GM21825 (cell line): Measurements from ENCODE around the gene SELP.

ENCODE experiments used
- ATAC-seq: cut with Tn5 transposase; IDR thresholded peaks from one replicate; pipeline ENCODE4 v1.9.1; 2021; ENCODE audit warnings: mild to moderate bottlenecking, moderate library complexity; ENCODE audit not compliant: unreplicated experiment

The SELP gene

DNA sequence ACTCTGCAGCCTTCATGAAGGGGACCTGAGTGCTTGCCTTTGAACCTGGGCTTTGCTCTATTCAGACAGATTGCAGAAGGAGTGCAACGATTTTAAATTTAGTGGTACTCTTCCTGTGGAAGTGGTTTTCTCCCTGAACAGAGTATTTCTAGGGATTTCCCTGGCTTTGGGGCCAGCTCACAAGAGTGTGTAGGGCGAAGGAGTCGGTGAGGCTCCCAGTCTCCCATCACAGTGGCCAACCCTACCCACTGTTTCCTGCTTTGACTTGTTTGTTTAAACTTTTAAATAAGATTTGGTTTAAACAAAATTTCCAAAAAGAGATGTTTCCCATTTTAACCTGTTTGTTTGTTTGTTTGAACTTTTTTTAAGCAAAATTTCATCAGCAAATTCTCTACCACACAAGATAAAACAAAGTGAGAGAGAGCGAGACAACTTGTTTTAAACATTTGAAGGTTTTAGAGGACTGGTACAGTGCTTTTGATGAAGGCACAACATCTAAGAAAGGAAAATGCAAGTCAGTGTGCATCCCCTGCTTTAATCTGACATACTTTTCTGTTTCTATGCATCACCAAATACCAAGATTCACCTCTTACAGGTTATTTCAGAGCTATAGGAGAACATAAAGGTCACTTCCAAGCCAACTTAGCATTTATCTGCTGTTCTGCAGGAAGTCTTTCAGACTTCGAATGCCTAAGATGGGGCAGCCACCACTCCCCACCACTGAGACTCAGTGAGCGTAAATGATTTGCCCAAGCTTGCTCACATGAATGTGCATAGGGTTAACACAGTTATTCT, 6.6 kb downstream of the SELP start:
- no peak for ATAC-seq

DNA sequence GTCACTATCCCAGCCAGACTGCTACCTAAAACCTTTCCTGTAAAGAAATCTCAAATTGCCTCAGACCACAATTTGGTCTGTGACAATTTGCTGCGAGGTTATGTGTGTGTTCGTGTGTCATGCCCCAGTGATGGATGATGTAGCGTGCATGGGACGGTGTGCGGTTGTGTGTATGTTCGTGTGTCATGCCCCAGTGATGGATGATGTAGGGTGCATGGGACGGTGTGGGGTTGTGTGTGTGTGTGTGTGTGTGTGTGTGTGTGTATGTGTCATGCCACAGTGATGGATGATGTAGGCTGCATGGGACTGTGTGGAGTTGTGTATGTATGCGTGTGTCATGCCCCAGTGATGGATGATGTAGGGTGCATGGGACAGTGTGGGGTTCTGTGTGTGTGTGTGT, 9.4 kb downstream of the SELP start:
- no peak for ATAC-seq

DNA sequence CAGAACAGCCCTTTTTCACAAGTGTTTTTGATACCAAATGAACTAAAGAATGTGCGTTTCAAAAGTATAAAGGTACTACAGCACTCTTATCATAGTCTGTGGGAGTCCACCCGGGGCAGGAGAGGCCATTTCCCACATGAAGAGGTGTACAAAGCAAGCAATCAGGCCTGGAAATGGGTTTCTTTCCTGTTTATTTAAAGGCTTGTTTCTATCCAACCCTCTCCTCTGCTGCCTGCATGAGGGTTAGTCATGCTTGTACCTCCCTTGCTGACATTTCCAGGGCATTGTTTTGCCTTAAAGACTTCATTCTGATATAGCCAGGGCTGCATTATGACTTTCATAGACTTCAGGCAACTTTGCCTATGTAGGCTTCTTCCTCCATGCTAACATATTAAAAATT, 11.6 kb downstream of the SELP start:
- no peak for ATAC-seq

DNA sequence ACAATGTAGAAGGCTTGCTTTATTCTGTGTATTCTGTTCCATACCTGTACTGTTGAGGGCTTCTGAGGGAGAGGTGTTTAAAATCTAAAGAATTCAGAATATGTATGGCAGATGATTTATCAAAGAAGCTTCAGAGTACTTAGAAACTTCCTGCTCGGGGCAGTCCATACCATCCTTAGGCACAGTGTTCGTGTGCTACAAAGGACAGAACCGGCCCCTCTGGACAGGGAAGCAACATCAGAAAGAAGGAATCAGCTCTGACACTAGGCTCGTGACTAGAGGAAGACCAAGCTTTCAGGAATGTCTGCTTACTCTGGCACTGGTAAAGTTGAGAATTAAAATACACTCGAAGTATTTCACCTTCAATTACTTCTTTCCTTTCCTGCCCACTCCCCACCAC, 14.1 kb downstream of the SELP start:
- no peak for ATAC-seq

DNA sequence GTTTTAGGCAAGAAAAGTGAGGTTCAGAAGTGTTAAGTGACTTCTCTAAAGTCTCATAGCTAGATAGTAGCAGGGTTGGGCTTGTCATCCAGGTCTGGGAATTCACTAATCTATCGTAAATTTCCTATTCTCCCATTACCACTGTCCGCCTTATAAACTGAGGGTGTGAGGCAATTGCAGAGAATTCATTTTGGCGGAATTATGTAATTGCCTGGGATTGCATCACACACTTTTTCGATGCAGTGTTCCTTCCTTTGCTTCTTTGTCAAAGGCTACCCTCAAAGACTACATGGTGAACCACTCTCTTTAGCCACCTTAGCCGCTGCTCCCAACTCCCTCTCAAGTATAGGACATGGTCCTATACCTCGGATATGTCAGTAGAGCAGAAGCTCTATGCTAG, 19.1 kb downstream of the SELP start:
- ATAC-seq: no peak

DNA sequence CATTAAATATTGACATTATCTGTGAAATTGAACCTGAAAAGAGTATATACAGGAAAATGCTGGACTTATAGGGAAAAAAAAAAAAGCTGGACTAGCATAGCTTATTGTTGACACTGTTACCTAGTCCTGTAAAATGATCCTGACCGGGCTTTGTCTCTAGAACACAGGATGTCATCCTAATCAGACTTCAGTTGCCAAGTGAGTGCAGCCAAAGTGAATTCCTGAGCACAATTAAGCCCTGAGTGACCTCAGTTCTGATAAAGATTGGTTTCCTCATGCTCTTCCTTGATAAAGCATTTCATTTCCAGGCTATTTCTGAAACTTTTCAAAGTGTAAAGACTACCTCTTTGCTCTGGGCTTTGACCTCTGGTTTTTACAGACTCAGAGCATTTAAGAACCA, 19.8 kb downstream of the SELP start:
- ATAC-seq: no peak

DNA sequence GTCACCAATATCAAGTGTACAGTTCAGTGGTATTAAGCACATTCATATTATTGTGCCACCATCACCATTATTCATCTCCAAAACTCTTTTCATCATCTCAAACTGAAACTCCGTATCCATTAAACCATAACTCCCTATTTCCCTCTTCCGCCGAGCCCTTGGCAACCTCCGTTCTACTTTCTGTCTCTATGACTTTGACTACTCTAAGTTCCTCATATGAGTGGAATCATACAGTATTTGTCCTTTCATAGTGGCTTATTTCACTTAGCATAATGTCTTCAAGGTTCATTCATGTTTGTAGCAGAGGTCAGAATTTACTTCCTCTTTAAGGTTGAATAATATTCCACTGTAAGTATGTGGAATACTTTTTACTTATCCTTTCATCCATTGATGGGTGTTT, 21.7 kb downstream of the SELP start:
- no peak for ATAC-seq

DNA sequence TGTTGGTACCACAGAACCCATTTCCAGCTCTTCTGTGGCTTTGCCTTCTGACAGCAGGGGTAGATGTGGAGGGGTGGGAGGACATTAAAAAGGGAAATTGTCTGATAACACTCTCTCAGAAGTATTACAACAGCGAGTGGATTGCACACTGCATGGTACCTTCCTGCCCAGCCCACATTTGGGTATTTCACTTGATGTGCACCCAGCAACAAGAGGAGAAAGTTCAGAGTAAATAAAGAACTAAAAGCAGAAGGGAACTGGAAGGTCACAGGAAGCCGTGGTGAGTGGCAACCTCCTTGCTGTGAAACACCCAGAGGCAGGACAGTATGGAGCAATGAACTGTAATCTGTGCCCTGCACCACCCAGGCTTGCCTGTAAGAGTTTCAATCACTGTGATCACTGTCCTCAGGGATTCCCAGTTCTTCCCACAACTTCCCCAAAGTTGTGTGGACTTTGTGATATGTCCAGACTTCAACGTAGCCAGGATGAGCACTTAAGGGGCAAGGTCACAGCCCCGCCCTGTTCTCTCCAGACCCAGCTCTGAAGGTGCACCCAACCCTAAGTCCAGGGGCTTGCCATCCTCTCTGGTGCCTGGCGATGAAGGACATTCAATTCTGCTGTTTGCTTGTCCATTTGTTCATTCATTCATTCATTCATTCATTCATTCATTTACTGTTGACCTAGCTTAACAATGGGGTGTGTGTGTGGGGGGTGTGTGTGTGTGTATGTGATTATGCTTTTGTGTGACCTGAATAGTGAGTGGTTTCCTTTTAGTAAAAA, 25.0 kb downstream of the SELP start:
- ATAC-seq: peak; percentile 59

DNA sequence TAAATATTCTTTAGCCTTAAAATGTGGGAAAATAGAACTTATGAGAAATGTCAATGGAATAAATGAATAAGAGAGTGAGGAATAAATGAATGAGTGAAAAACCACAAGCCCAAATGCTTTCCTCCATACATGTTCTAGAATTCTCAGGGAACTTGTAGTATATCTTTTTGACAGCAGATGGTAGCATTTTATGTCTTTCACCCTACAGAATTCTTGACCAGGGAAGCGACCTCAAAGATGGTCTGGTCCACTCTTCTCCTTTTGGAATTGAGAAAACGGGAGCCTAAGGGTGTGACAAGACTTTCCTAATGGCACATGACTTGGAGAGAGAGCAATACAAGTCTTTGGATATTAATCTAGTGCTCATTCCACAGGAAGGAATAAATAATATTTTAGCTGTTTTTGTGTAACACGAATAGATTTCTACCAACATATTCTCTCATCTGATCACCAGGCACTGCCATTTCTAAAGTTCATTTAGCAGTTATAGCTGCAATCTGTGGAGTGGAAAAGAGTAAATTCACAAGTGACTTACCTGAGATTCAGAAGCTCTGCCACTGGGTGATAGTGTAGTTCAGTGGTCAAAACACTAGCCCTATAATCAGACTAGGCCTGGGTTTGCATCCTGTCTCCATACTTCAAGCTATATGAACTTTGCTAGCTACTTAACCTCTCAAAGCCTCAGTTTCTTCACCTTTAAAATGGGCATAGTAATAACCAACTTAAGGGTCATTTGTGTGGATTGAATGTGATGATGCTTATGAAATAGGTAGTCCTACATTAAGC, 28.6 kb downstream of the SELP start:
- ATAC-seq: no peak

DNA sequence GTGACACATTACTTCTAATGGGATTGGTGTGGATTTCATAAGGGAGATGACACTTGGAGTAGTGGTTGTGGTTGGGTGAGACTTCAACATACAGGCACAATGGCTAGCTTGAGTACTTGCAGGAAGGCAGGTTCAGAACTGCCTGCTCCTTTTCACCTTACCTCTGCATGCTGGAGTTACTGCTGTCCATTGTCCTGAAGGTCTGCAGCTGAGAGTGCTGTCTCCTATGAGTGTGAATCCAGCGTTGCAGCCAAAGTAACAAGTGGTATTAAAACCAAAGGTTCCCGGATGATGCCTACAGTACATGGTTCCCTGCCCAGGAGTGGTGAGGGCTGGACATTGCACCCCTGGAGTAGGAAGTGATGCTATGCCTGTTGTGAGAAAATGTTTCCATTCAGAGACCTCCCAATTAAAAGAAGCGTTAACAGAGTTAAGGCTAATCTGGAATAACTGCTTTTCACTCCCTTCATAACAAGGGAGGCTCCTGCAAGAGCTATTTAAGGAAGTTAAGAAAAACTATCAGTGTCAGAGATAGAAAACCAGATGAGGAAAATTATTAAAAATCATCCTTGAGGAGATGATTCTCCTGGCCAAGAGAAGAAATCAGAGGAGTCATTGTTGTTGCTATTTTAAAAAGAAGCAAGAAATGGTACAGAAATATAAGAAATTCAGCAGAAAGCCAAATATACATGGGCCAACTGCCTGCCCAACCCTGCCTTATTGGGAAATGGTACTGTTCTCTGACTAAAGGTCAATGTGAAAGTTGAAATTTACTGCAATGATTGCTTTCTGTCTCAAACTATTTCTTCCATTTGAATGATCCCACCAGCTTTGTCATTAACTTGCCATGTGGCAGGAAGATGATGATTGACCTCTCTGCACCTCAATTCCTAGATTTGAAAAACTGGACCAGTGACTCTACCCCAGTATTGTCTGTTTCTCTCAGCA, 33.9 kb downstream of the SELP start:
- ATAC-seq: no peak

DNA sequence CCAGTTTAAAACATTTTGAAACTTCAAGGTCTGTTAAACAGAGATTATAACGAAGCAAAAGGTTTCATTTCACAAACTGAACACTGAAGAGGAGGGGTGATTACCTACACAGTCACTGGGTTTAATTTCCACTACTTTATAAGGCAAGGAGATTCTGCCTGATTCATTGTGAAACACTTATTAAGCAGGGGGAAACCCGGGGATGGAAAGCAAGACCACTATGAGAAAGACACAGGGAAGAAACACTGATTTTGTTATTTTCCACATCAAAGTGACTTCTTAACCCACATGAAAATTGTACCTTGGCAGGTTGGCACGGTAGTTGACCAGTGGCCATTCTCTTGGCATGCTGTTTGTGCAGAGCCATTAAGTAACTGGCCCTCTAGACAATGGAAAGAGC, 35.5 kb downstream of the SELP start:
- ATAC-seq: peak; percentile 70

DNA sequence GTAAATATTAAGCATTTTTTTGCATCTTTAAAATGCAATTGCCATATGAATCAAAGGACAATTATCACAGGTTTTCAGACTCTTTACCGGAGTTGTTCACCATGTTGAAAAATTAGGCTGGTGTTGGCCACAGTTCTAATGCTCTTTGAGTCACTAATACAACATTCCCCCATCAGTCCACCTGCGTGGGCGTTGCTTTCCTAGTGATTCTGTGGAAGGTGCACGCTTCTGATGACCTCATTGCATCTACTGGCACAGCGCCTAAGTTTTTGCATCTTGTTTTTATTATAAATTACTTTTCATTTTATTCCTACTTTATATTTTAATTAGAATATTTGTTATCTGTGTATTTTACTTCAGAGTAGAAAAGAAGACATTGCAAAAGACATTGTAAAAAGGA, 39.0 kb downstream of the SELP start:
- ATAC-seq: no peak

DNA sequence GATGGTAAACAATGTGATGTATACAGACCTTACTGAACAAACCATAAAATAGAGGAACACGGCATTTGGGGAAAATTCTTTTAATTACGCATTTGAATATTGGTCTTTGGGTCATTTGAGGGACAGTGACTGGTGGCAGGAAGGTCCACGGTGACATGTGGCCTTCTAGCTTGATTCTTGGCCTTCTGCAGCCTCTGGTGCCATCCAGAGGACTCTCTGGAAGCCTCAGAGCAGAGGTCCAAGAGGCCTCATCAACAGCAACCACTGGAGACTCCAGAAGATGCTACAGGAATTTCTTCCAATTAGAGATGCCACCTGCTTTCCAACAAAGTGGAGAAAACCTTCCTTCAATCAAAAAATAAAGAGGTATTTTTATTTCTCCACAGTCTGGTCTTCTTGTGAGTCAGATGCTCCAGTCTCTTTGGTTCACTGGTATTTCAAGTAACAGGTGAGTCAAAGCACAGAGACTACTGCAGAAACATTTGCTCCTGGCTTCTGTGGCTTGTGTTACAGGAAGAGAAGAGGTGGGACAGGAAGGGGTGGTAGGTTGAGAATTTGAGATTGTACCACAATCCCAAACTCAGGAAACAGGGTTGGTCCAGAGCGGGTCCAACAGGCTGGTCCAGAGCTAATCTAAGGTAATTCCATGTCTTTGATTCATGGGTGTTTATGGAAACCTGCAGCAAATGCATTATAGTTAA, 41.0 kb downstream of the SELP start:
- ATAC-seq: no peak

DNA sequence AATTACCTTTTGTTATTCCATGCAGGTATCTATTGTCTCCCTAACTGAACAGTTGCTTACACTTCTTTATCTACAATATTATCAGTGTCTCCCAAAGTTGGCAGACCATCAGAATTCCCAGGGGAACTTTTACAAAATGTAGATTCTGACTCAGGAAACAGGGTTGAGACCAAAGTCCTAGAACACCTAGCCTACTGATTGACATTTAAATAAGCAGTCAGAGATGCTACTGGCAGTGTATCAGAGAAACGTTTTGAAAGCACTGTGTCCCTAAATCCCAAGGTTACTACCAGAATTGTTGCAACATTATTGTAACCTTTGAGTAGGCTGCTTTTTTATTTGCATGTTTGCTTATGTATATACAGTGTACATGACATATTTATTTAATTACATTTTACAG, 41.8 kb downstream of the SELP start:
- ATAC-seq: no peak

DNA sequence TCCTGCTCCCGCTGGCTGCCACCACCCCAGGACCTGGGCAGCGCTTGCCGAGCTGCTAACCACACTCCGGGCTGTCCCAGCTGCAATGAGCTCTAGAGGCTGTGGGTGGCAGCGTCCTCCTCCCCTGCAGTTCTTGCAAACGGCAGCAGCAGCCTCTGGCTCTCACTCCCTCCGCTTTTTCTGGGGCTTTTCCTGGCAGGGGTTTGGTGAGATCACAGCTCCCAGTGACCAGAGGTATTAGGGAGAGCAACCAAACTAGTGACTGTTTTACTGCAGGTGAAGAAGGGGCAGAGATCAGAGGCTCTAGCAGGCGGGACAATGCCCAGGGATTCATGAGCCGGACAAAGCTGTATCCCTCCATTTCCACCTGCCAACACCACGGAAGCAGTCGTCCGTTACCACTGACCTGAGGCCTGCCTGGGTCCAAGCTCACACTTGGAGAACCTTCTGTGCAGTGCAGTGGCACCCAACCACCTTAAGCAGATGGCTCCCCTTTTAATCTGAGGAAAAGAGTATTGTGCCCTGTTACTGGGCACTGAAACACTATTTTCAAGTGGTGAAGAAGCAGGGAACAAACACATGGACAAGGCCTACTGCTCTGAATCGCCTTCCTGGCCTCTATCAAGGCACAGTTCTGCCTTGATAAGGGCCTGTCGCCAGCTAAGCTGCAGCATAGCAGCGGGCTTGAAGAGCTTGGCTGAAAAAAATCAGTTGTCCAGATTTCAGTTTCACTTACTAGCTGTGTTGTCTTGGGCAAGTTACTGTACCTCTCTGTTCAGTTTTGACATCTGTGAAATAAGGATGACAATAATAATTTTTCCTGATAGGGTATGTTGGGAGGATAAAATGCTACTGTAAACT, 43.3 kb downstream of the SELP start, which contains the start of gene F5:
TSS of gene F5 (minus strand) at position 87 of the 861 bp plus-strand sequence. CDS start 95 bp downstream, outside the sequence.
- peak; percentile 96 for ATAC-seq

DNA sequence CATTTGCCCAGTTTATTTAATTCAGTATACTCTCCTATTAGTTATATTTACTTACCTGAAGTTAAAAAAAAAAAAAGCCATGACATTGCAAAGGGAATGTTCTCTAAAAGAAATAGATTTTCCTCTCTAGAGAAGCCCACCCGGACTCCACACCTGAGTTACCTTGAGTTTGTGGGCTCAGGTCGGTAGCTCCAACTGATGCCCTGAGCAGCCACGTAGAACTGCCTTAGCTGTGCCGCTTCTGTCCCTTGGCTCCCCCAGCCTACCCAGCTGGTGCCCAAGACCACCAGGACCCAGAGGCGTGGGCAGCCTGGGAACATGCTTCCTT, 43.9 kb downstream of the SELP start:
- ATAC-seq: peak; percentile 23

DNA sequence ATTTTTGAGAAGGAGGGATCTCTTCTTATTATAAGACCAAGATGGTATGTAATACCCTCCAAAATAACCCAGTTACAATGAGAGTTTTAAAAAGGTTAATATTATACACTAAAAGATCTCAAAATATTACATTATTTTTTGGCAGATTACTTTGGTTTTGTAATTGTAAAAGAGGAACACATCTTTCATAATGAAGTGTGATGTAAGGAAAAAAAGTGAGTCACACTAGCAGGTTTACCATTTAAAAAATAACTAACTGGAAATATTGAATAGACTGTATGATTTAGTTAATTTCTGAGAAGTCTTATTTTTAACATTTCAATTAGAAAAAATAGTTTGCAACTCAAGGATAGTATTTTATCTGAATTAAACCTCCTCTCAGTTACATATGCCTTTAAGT, 44.7 kb downstream of the SELP start:
- ATAC-seq: no peak

DNA sequence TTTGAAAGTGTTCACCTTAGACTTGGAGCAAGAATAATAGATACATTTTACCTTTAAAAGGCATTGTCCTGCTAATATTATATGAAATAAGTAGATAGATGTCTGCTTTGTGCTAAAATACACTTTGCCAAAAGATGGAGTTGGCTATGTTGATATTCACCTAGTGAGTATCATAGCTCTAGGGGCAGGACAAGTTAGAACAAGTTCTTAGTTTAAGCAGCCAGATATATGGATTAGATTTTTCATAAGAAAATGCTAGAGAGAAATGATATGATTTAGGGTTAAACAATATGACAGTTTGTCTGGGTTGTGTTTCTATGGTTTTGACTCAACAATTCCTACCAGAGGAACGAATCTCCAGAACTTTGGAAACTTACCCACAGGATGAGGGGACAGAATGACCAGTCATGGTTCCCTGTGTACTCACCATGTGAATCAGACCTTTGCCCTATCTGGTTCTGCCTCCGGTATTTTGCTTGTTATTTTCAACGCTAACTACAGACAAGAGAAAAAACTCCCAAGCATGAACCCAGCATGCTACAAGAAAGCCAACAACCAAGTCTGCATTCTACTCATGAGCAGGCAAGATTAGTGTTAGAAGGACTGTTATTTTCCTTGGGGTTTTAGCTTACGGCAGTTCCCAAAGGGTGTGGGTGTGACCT, 45.3 kb downstream of the SELP start:
- no peak for ATAC-seq
